Measurements from ENCODE around the gene LDB2.

The LDB2 gene

GRCh38 chr4:16725252-16725651, 173.2 kb downstream of the LDB2 start:
- TF ChIP-seq CEBPB (IDR thresholded peaks at IDR 0.05) = no peak
- no peak for TF ChIP-seq TAF1 (IDR thresholded peaks at IDR 0.05; ENCODE audit: low read depth)
- TF ChIP-seq YY1 (IDR thresholded peaks at IDR 0.05; ENCODE audit: low read depth) = no peak
- TF ChIP-seq CREB1 (IDR thresholded peaks at IDR 0.05; ENCODE audit: low read depth) = no peak
- TF ChIP-seq TCF12 (IDR thresholded peaks at IDR 0.05; ENCODE audit: low read depth) = no peak
- no peak for TF ChIP-seq MAX (IDR thresholded peaks at IDR 0.05)
- no peak for TF ChIP-seq FOXM1 (IDR thresholded peaks at IDR 0.05; ENCODE audit: borderline replicate concordance, low read depth)
- no peak for TF ChIP-seq RAD21 (IDR thresholded peaks at IDR 0.05; ENCODE audit: low read depth)
- no peak for TF ChIP-seq REST (IDR thresholded peaks at IDR 0.05; ENCODE audit: low read depth)
- TF ChIP-seq USF1 (IDR thresholded peaks at IDR 0.05) = no peak
- no peak for TF ChIP-seq EGR1 (IDR thresholded peaks at IDR 0.05)
- no peak for TF ChIP-seq EP300 (IDR thresholded peaks at IDR 0.05; ENCODE audit: borderline replicate concordance)
- TF ChIP-seq ZBTB7A (IDR thresholded peaks at IDR 0.05; ENCODE audit: low read depth) = no peak
- TF ChIP-seq TEAD4 (IDR thresholded peaks at IDR 0.05) = no peak
- no peak for TF ChIP-seq NFIC (IDR thresholded peaks at IDR 0.05)

GRCh38 chr4:16722416-16722815, 176.0 kb downstream of the LDB2 start:
- TF ChIP-seq REST (IDR thresholded peaks at IDR 0.05; ENCODE audit: low read depth) (no peak), TAF1 (IDR thresholded peaks at IDR 0.05; ENCODE audit: low read depth) (no peak), FOXM1 (IDR thresholded peaks at IDR 0.05; ENCODE audit: borderline replicate concordance, low read depth) (no peak), TCF12 (IDR thresholded peaks at IDR 0.05; ENCODE audit: low read depth) (no peak), USF1 (IDR thresholded peaks at IDR 0.05) (no peak), NFIC (IDR thresholded peaks at IDR 0.05) (no peak), CEBPB (IDR thresholded peaks at IDR 0.05) (no peak)

- no peak for TF ChIP-seq NFIC (IDR thresholded peaks at IDR 0.05)
- no peak for TF ChIP-seq TEAD4 (IDR thresholded peaks at IDR 0.05)
- no peak for TF ChIP-seq USF1 (IDR thresholded peaks at IDR 0.05)
- TF ChIP-seq TCF12 (IDR thresholded peaks at IDR 0.05; ENCODE audit: low read depth) = no peak
- TF ChIP-seq FOXM1 (IDR thresholded peaks at IDR 0.05; ENCODE audit: borderline replicate concordance, low read depth) = no peak
- TF ChIP-seq EP300 (IDR thresholded peaks at IDR 0.05; ENCODE audit: borderline replicate concordance) = no peak
- no peak for TF ChIP-seq CREB1 (IDR thresholded peaks at IDR 0.05; ENCODE audit: low read depth)
- no peak for TF ChIP-seq CEBPB (IDR thresholded peaks at IDR 0.05)
- TF ChIP-seq YY1 (IDR thresholded peaks at IDR 0.05; ENCODE audit: low read depth) = no peak
- TF ChIP-seq RAD21 (IDR thresholded peaks at IDR 0.05; ENCODE audit: low read depth) = no peak
- TF ChIP-seq TAF1 (IDR thresholded peaks at IDR 0.05; ENCODE audit: low read depth) = no peak
- no peak for TF ChIP-seq REST (IDR thresholded peaks at IDR 0.05; ENCODE audit: low read depth)
Observed at GRCh38 chr4:16721613-16722291, 176.7 kb downstream of the LDB2 start.

DNA sequence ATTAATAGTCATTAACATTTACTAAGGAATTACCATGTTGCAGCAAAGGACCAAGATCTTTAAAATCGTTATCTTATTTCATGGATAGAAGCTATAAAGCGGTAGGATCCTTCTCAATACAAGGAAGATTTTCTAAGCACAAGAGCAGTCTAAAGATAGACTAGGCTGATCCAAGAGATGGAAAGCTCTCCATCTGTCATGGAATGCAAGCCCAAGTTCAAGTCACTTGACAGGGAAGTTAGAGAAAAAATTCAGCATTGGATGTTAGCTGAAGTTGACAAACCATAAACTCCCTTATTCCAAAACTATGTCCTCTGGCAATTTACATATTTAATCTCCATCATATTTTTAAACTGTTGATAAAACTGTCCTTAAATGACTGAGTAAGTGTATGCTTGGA, 177.7 kb downstream of the LDB2 start:
- TF ChIP-seq EGR1 (IDR thresholded peaks at IDR 0.05) = no peak
- TF ChIP-seq TEAD4 (IDR thresholded peaks at IDR 0.05) = no peak
- TF ChIP-seq FOXM1 (IDR thresholded peaks at IDR 0.05; ENCODE audit: borderline replicate concordance, low read depth) = no peak
- no peak for TF ChIP-seq CEBPB (IDR thresholded peaks at IDR 0.05)
- TF ChIP-seq TAF1 (IDR thresholded peaks at IDR 0.05; ENCODE audit: low read depth) = no peak
- TF ChIP-seq TCF12 (IDR thresholded peaks at IDR 0.05; ENCODE audit: low read depth) = no peak
- TF ChIP-seq YY1 (IDR thresholded peaks at IDR 0.05; ENCODE audit: low read depth) = no peak
- no peak for TF ChIP-seq EP300 (IDR thresholded peaks at IDR 0.05; ENCODE audit: borderline replicate concordance)
- TF ChIP-seq REST (IDR thresholded peaks at IDR 0.05; ENCODE audit: low read depth) = no peak
- TF ChIP-seq MAX (IDR thresholded peaks at IDR 0.05) = no peak
- no peak for TF ChIP-seq ZBTB7A (IDR thresholded peaks at IDR 0.05; ENCODE audit: low read depth)
